ENCODE data around the gene CAPNS1. TPM values are rescaled to one million over a fixed set of nuclear protein-coding genes. Genes with fewer than 3 reads are reported as not detected.

The CAPNS1 gene
- total and polyA plus RNA-seq, 2 of the 13 experiments (the other 11 are each of a cell fraction or from before 2014, with no cell fraction given) = 322 to 526 TPM

DNA sequence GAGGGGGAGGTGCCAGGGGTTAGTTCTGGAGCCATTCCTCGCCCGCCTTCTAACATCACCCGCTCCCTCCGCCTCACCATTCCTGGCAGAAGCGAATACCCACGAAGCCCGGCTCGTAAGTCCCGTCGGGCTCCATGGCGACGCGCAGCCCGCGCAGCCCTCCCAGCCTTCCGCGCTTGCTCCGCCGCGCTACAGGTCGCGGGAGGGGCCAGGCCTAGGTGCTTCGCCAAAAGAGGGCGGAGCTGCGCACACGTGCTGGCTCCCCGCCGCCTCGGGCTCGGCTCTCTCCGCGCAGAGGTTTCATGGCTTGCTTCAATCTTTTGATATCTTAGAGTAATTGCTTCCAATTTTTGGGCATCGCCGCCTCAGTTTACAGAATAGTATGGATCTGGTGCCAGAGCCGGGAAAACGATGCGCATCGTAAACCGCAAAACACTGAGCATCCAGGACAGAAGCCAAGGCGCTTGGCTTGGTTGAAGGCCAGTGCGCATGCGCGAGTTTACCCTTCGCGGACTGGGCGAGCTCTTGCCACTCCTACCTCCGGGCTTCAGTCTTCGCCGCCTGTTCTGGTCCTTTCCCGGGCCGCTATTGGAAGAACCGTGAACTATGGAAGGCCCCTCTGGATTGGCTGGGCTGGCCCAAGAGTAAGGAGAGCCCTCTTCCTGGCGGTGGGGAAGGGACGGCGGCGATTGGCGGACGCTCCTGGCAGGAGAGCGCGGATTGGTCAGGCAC, 25.0 kb upstream of the CAPNS1 start, which contains the start of gene POLR2I (continued):
- 0 out of 2 replicates have a peak, but pooled peaks have one; percentile 54 for TF ChIP-seq ZNF121 (CRISPR knock-in tag; IDR thresholded peaks at IDR 0.05)
- no peak for TF ChIP-seq SMAD1 (CRISPR knock-in tag; IDR thresholded peaks at IDR 0.05; ENCODE audit: borderline replicate concordance, low read depth)
- TF ChIP-seq KAT7 (CRISPR knock-in tag; IDR thresholded peaks at IDR 0.05; ENCODE audit: borderline replicate concordance) = 0 out of 2 replicates have a peak, but pooled peaks have one; percentile 37
- no peak for TF ChIP-seq ZNF354B (CRISPR knock-in tag; IDR thresholded peaks at IDR 0.05)
- TF ChIP-seq MBNL3 (CRISPR knock-in tag; conservative IDR thresholded peaks at IDR 0.05) = no peak
- TF ChIP-seq, protein P1, sequence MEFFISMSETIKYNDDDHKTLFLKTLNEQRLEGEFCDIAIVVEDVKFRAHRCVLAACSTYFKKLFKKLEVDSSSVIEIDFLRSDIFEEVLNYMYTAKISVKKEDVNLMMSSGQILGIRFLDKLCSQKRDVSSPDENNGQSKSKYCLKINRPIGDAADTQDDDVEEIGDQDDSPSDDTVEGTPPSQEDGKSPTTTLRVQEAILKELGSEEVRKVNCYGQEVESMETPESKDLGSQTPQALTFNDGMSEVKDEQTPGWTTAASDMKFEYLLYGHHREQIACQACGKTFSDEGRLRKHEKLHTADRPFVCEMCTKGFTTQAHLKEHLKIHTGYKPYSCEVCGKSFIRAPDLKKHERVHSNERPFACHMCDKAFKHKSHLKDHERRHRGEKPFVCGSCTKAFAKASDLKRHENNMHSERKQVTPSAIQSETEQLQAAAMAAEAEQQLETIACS (CRISPR knock-in tag; IDR thresholded peaks at IDR 0.05) = no peak
- TF ChIP-seq ZNF841 (CRISPR knock-in tag; IDR thresholded peaks at IDR 0.05; ENCODE audit: borderline replicate concordance) = peak; percentile 65; the same call in 1 of the 2 replicates
- no peak for TF ChIP-seq ZNF382 (CRISPR knock-in tag; IDR thresholded peaks at IDR 0.05; ENCODE audit: borderline replicate concordance)
- TF ChIP-seq ZNF124 (CRISPR knock-in tag; IDR thresholded peaks at IDR 0.05) = peak; percentile 51; the same call in 1 of the 2 replicates
- TF ChIP-seq ZNF138 (CRISPR knock-in tag; IDR thresholded peaks at IDR 0.05; ENCODE audit: low read depth) = peak; percentile 62; the same call in 1 of the 2 replicates
- peak; percentile 63; the same call in 1 of the 2 replicates for TF ChIP-seq ZNF891 (CRISPR knock-in tag; IDR thresholded peaks at IDR 0.05)
- peak; percentile 89; the same call in 1 of the 2 replicates for TF ChIP-seq ATF7-NPFF (CRISPR knock-in tag; IDR thresholded peaks at IDR 0.05; ENCODE audit: low read depth)
- TF ChIP-seq SNAPC2 (CRISPR knock-in tag; IDR thresholded peaks at IDR 0.05) = peak; percentile 61; the same call in 1 of the 2 replicates
- TF ChIP-seq, protein P2, sequence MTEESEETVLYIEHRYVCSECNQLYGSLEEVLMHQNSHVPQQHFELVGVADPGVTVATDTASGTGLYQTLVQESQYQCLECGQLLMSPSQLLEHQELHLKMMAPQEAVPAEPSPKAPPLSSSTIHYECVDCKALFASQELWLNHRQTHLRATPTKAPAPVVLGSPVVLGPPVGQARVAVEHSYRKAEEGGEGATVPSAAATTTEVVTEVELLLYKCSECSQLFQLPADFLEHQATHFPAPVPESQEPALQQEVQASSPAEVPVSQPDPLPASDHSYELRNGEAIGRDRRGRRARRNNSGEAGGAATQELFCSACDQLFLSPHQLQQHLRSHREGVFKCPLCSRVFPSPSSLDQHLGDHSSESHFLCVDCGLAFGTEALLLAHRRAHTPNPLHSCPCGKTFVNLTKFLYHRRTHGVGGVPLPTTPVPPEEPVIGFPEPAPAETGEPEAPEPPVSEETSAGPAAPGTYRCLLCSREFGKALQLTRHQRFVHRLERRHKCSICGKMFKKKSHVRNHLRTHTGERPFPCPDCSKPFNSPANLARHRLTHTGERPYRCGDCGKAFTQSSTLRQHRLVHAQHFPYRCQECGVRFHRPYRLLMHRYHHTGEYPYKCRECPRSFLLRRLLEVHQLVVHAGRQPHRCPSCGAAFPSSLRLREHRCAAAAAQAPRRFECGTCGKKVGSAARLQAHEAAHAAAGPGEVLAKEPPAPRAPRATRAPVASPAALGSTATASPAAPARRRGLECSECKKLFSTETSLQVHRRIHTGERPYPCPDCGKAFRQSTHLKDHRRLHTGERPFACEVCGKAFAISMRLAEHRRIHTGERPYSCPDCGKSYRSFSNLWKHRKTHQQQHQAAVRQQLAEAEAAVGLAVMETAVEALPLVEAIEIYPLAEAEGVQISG (CRISPR knock-in tag; IDR thresholded peaks at IDR 0.05) = peak; percentile 88
- TF ChIP-seq MED13 (CRISPR knock-in tag; IDR thresholded peaks at IDR 0.05) = peak; percentile 86
- TF ChIP-seq ZNF598 (CRISPR knock-in tag; IDR thresholded peaks at IDR 0.05; ENCODE audit: borderline replicate concordance) = peak; percentile 72
- TF ChIP-seq, protein P3, sequence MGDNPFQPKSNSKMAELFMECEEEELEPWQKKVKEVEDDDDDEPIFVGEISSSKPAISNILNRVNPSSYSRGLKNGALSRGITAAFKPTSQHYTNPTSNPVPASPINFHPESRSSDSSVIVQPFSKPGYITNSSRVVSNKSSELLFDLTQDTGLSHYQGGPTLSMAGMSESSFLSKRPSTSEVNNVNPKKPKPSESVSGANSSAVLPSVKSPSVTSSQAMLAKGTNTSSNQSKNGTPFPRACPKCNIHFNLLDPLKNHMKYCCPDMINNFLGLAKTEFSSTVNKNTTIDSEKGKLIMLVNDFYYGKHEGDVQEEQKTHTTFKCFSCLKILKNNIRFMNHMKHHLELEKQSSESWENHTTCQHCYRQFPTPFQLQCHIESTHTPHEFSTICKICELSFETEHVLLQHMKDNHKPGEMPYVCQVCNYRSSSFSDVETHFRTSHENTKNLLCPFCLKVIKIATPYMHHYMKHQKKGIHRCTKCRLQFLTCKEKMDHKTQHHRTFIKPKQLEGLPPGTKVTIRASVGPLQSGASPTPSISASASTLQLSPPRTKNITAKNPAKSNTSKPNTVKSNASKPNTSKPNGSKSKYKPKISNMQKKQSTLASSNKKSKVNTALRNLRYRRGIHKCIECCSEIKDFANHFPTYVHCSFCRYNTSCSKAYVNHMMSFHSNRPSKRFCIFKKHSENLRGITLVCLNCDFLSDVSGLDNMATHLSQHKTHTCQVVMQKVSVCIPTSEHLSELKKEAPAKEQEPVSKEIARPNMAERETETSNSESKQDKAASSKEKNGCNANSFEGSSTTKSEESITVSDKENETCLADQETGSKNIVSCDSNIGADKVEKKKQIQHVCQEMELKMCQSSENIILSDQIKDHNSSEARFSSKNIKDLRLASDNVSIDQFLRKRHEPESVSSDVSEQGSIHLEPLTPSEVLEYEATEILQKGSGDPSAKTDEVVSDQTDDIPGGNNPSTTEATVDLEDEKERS (CRISPR knock-in tag; IDR thresholded peaks at IDR 0.05) = no peak
- TF ChIP-seq, protein P4, sequence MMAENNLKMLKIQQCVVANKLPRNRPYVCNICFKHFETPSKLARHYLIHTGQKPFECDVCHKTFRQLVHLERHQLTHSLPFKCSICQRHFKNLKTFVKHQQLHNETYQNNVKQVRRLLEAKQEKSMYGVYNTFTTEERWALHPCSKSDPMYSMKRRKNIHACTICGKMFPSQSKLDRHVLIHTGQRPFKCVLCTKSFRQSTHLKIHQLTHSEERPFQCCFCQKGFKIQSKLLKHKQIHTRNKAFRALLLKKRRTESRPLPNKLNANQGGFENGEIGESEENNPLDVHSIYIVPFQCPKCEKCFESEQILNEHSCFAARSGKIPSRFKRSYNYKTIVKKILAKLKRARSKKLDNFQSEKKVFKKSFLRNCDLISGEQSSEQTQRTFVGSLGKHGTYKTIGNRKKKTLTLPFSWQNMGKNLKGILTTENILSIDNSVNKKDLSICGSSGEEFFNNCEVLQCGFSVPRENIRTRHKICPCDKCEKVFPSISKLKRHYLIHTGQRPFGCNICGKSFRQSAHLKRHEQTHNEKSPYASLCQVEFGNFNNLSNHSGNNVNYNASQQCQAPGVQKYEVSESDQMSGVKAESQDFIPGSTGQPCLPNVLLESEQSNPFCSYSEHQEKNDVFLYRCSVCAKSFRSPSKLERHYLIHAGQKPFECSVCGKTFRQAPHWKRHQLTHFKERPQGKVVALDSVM (CRISPR knock-in tag; IDR thresholded peaks at IDR 0.05) = 0 out of 2 replicates have a peak, but pooled peaks have one; percentile 34
- no peak for TF ChIP-seq PAWR (CRISPR knock-in tag; IDR thresholded peaks at IDR 0.05; ENCODE audit: borderline replicate concordance)
- TF ChIP-seq KLF13 (CRISPR knock-in tag; IDR thresholded peaks at IDR 0.05) = no peak

Data from HepG2 (cell line).